Glomerular endothelial cell (primary cell): ENCODE data around the gene ROBO3. TPM values are rescaled to one million over a fixed set of nuclear protein-coding genes. Genes with fewer than 3 reads are reported as not detected.

ENCODE experiments used
- DNase-seq: peaks from one replicate; pipeline ENCODE4 v3.0.0-alpha.2; 2011; ENCODE audit warnings: low read depth, low spot score; ENCODE audit errors: extremely low read depth
- total RNA-seq: library from RNA; depleted of rRNA; stranded (reverse); fragments of >200 nt; gene quantifications from 2 replicates; pipeline ENCODE4 v1.2.3, GENCODE V29; 2015

Gene ROBO3
- total RNA-seq, 1 donor from 2014 or later: 9.7 TPM

DNA sequence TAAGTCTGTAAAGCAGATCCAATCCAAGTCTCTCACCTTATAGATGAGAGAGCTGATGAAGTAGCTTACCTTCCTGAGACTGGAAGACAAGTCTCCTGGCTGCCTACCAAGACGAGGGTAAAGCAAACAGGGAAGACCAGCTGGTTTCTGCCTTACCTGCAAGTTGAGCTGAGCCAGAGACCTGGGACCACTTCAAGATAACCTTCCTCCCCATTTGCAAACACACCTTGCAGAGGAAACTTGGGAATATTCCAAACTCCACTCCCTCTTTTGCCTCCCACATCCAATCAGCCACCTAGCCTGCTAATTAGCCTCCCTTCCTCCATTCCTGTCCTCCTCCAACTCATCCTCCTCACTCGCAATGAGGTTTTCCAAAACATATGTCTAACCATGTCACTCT, 23.4 kb upstream of the ROBO3 start:
- DNase-seq: no peak

DNA sequence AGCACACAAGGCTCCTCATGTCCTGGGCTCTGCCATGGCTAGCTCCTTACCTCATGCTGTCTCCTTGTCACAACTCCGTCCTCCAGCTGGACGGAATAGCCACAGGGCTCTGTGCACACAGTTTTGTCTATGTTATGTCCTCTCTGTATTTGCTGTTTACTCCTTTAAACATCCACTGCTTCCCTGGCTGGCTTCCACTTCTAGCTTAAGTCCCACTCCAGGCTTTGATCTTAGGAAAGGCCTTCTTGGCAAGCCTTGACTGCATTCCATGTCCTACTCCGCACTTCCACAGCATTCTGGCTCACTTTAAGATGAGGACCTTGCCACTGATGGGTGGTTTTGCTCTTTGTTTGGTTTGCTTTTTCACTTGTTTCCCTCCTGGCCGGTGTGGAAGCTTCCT, 22.9 kb upstream of the ROBO3 start:
- DNase-seq: no peak

GRCh38 chr11:124843616-124843910, 21.7 kb upstream of the ROBO3 start:
- DNase-seq: no peak

GRCh38 chr11:124844664-124845079, 20.6 kb upstream of the ROBO3 start:
- DNase-seq: no peak

- DNase-seq: no peak
Measured at GRCh38 chr11:124846070-124846673, 19.1 kb upstream of the ROBO3 start.

- no peak for DNase-seq
Measured at GRCh38 chr11:124859171-124859570, 6.1 kb upstream of the ROBO3 start.

- DNase-seq: no peak
Measured at GRCh38 chr11:124861670-124862069, 3.6 kb upstream of the ROBO3 start.

GRCh38 chr11:124863137-124863825, 2.0 kb upstream of the ROBO3 start:
- no peak for DNase-seq

DNA sequence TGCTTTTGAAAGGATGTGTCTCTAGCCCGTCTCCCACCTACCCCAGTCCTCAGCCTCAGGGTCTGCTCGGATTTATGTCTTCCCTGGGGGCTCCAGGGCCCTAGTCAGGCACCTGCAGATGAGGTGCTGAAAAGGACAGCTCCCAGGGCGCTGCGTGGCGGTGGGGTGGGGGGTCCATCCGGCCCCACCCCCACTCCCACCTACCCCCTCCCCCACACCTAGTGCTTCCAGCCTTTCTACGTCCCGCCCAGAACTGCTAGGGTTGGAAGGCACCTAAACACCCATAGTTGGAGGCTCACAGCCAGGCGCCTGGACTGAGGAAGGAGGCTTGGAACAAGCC, 1.4 kb upstream of the ROBO3 start:
- DNase-seq: no peak

- DNase-seq: no peak
Measured at GRCh38 chr11:124864176-124864891, 898 bp upstream of the ROBO3 start.

GRCh38 chr11:124864892-124865180, 396 bp upstream of the ROBO3 start:
- no peak for DNase-seq

DNA sequence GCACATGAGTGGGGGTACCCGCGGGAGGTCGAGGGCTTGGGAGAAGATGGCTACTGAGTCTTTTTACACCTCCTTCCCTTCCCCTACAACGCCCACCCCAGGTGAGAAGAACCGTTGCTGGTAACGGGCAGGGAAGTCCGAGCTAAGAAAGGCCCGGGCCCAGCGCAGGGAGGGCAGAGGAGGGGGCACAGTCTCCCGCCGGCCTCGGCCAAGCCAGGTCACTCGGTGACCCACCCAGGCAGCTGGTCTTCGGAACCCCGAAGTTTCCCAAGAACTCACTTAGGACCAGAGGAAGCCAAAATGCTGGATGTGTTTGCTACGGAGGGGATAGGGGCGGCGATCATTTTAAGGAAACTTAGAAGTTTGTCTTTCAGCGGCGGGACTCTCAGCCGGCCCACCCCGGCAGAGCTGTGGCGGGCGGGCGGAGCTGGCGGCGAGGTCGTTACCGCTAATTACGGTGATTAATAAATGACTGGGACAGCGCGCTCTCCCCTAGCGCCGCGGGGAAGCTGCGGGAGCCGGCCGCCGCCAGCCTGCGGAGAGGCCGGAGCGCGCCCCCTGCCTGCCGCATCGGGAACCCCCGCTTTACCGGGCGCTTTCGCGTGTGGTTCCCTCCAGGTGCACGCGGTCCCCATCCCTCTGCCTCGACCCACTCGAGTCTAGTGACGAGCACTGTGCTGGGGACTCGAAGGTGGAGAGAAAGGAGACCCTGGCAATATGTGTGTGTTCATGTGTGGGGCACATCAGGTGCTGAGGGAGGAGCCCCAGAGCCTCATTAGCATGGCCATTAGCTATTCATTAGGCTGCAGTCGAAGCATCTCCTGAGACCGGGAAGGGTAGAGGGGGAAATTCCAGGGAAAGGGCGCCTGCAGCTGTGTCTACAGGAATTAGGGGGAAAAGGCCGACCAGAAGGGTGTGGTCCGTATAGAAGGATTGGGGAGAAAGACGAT, 945 bp downstream of the ROBO3 start:
- no peak for DNase-seq

DNA sequence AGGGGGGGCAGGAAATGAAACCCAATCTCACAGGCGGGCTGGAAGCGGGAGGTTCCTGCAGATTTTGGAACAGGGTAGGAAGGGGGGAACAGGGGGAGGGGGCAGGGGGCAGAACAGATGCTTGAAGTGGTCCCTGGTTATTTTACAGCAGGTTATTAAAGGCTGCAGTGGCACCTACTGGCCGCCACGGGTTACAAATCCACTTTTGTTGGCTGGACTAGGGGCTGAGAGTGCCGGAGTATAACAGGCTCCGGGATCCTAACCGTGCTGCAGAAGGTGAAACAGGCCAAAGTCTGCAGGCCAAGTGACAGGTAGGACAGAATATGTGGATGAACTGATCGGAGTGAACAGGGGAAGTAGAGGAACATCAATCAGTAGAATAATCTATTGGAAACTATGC, 2.5 kb downstream of the ROBO3 start:
- DNase-seq: no peak

DNA sequence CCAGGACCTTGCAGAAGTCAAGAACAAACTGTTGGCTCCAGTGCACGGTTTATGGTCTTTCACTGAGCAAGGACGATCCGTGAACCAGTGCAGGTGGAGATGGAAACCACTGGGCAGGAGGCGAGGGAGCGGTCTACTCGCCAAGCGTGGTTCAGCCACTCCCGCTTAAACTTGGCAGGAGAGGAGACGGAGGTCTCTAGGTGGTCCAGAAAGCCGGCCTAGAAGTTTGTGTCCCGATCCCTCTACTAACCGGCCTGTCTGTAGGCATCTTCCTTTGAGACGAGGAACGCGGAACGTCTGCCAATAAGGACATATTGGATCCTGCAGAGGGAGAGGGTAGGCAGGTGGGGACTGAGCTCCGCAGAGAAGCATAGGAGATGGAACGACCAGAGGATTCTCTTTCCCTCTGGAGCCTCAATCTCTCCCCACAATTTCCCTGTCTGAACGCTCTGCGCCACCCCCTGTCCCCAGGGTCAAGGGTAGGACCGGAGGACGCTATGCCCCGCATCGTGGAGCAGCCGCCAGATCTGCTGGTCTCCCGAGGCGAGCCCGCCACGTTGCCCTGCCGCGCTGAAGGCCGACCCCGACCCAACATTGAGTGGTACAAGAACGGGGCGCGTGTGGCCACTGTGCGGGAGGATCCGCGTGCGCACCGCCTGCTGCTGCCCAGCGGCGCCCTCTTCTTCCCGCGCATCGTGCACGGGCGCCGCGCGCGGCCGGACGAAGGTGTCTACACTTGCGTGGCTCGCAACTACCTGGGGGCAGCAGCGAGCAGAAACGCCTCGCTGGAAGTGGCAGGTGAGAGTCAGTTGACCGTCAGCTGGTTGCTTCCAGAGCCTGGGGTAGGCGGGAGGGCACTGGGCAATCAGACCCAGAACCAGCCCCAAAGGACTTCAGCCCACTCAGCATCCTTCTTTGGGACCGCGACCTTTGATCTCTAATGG, 3.4 kb downstream of the ROBO3 start:
- DNase-seq: no peak

DNA sequence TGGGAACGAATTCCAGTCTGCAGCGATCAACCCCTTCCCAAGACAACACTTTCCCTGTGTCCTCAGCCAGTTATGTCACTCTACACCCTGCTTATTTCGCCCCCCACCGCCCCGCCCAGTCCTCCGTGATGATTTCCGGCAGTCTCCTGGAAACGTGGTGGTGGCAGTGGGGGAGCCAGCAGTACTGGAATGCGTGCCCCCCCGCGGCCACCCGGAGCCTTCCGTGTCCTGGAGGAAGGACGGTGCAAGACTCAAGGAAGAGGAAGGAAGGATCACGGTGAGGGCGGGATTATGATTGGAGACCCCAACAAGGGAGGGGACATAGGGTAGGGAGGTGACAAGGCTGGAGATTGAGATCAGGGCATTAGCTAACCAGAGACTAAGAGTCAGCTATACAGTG, 4.1 kb downstream of the ROBO3 start:
- no peak for DNase-seq

GRCh38 chr11:124869856-124870387, 4.7 kb downstream of the ROBO3 start:
- DNase-seq: no peak

DNA sequence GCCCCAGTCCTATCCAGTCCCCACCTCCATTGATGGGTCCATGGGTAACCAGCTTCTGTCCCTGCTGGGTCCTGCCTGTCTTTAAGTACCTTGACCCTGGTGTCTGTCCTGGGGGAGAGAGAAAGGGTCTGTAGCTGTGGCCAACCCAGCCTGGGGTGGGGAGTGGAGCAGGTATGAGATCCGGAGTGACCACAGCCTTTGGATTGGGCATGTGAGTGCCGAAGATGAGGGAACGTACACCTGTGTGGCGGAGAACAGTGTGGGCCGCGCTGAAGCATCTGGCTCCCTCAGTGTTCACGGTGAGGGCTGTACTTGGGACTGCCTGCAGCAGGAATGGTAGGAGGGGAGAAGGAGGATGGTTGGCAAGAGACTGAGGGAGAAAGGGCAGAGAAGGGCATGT, 5.2 kb downstream of the ROBO3 start:
- DNase-seq: no peak

- no peak for DNase-seq
Measured at GRCh38 chr11:124872280-124872679, 7.0 kb downstream of the ROBO3 start.

DNA sequence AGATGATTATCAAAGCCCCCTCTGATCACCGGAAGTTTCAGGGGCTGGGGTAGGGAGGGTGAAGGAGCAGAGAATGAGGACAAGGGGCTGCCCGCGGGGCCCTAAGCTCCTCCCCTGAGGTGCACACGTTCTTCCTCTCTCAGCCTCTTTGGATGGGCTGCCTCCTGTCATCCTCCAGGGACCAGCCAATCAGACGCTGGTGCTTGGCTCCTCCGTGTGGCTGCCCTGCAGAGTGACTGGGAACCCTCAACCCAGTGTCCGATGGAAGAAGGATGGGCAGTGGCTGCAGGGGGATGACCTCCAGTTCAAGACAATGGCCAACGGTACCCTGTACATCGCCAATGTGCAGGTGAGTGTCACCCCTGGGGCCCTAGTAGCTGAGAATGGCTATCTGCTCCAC, 7.5 kb downstream of the ROBO3 start:
- DNase-seq: no peak

- no peak for DNase-seq
Measured at GRCh38 chr11:124873951-124874350, 8.7 kb downstream of the ROBO3 start.
